Sigmoid colon (tissue), 4 donors: Measurements from ENCODE around the gene SS18.

Source experiments
- CTCF ChIP-seq, 4 experiments: fragments of 450-650 bp in 3 of 4; fragments of 200-600 bp in 1 of 4; IDR thresholded peaks; one replicate each; pipeline ENCODE4 v1.5.1; 2016 to 2019; ENCODE audit warnings: antibody characterized with exemption in 4 of 4, mild to moderate bottlenecking in 3 of 4, moderate library complexity in 2 of 4
- POLR2A ChIP-seq, 2 donors: fragments of 450-650 bp; IDR thresholded peaks; one replicate each; pipeline ENCODE4 v1.6.1; 2016; ENCODE audit warnings: antibody characterized with exemption in 2 of 2, mild to moderate bottlenecking in 2 of 2, moderate library complexity in 2 of 2
- POLR2AphosphoS5 ChIP-seq, 4 donors: sonication (generic); formaldehyde crosslinking; IDR thresholded peaks; one replicate each; pipeline ENCODE4 v1.6.1; 2017; ENCODE audit warnings: antibody characterized with exemption in 4 of 4

GRCh38 chr18:26097563-26097962 is 7.2 kb upstream of the SS18 start:
- TF ChIP-seq CTCF (IDR thresholded peaks at IDR 0.05) (no peak), POLR2A (IDR thresholded peaks at IDR 0.05) (no peak), POLR2AphosphoS5 (IDR thresholded peaks at IDR 0.05) (no peak)
